HCT116 (cell line): ENCODE results near the gene C11orf54. TPM values are rescaled to one million over a fixed set of nuclear protein-coding genes. Genes with fewer than 3 reads are reported as not detected.

Experiments
- ATAC-seq: fragments of 200-7000 bp; cut with Tn5 transposase; 2 replicates; pipeline ENCODE4 v1.9.1; 2020; ENCODE audit warnings: mild to moderate bottlenecking, moderate library complexity
- BruUV-seq: library from RNA; stranded (reverse); fragments of 400-500 nt; replicated peaks from 2 replicates; lab custom pipeline; 2021; lab: Mats Ljungman, UMichigan
- CTCF ChIA-PET: fragments of 300-600 bp; sonication (Branson Sonifier 250); formaldehyde crosslinking; loops from one replicate; lab custom pipeline; 2021; ENCODE audit warnings: antibody characterized with exemption; lab: Charles Lee
- POLR2A ChIA-PET: fragments of 300-600, 350-600 bp; sonication (Branson Sonifier 250); formaldehyde crosslinking; loops from one replicate; lab custom pipeline; 2021; ENCODE audit warnings: antibody characterized with exemption; lab: Charles Lee
- RAD21 ChIA-PET, 2 experiments: fragments of 300-600 bp; sonication (Branson Sonifier 250); formaldehyde crosslinking; loops; one replicate each; lab custom pipeline; 2023; ENCODE audit warnings: low total read pairs in 2 of 2; ENCODE audit not compliant: uncharacterized antibody in 2 of 2, unreplicated experiment in 2 of 2, low non-redundant PET in 1 of 2; lab: Charles Lee
- DNase-seq: peaks from one replicate; pipeline ENCODE4 v3.0.0-alpha.2; 2010; ENCODE audit warnings: low read depth, low spot score
- H2AFZ ChIP-seq: fragments of 200-600 bp; shearing (Covaris generic), sonication (generic); 2 replicates; pipeline ENCODE4 v1.6.1; 2017; ENCODE audit warnings: low read depth, mixed run types, mixed read lengths, antibody characterized with exemption, low read length; ENCODE audit not compliant: poor library complexity, severe bottlenecking
- H3K27ac ChIP-seq: 2 replicates; pipeline ENCODE4 v1.5.1; 2012; ENCODE audit warnings: low read depth, low read length
- H3K27me3 ChIP-seq: fragments of 200-600 bp; sonication (generic); 2 replicates; pipeline ENCODE4 v1.6.1; 2016; ENCODE audit warnings: mixed run types, low read length, mixed read lengths; ENCODE audit not compliant: insufficient read depth
- H3K36me3 ChIP-seq, 2 experiments: fragments of 200-500 bp in 1 of 2; fragments of 200-600 bp in 1 of 2; sonication (Bioruptor generic) in 1 of 2; sonication (generic) in 1 of 2; 2 replicates each; pipeline versions ENCODE4 v1.5.1 to v1.6.1; 2014 to 2016; ENCODE audit warnings: low read length in 2 of 2, inconsistent platforms in 1 of 2, mixed read lengths in 1 of 2, mixed run types in 1 of 2; ENCODE audit not compliant: insufficient read depth in 2 of 2, control insufficient read depth in 1 of 2
- H3K4me1 ChIP-seq, 2 experiments: fragments of 200-600 bp in 1 of 2; sonication (generic) in 1 of 2; 2 replicates each; pipeline versions ENCODE4 v1.5.1 to v1.6.1; 2012 to 2017; ENCODE audit warnings: low read length in 2 of 2, inconsistent platforms in 1 of 2, mild to moderate bottlenecking in 1 of 2, mixed read lengths in 1 of 2, mixed run types in 1 of 2, moderate library complexity in 1 of 2; ENCODE audit not compliant: insufficient read depth in 2 of 2, control insufficient read depth in 1 of 2
- H3K4me2 ChIP-seq: fragments of 200-600 bp; sonication (generic); 2 replicates; pipeline ENCODE4 v1.6.1; 2017; ENCODE audit warnings: mixed run types, low read length, mixed read lengths
- H3K4me3 ChIP-seq, 2 experiments: fragments of 200-600 bp in 1 of 2; sonication (generic) in 1 of 2; replicated peaks in 1 of 2; 2 replicates each; pipeline ENCODE4 v1.5.1; 2011 to 2016; ENCODE audit warnings: low read length in 2 of 2, control low read depth in 1 of 2, low read depth in 1 of 2, mild to moderate bottlenecking in 1 of 2, mixed read lengths in 1 of 2, mixed run types in 1 of 2
- H3K79me2 ChIP-seq: fragments of 200-600 bp; sonication (generic); 2 replicates; pipeline ENCODE4 v1.6.1; 2017; ENCODE audit warnings: mild to moderate bottlenecking, mixed run types, low read length, moderate library complexity, mixed read lengths; ENCODE audit not compliant: insufficient read depth
- H3K9ac ChIP-seq: fragments of 200-600 bp; sonication (generic); 2 replicates; pipeline ENCODE4 v1.6.1; 2016; ENCODE audit warnings: low read length, mixed read lengths
- H3K9me2 ChIP-seq: fragments of 200-600 bp; sonication (generic), shearing (Covaris generic); 2 replicates; pipeline ENCODE4 v1.6.1; 2017; ENCODE audit warnings: mixed run types, mild to moderate bottlenecking, moderate library complexity; ENCODE audit not compliant: insufficient read depth
- H3K9me3 ChIP-seq, 2 experiments: fragments of 200-500 bp in 1 of 2; fragments of 200-600 bp in 1 of 2; sonication (Bioruptor generic) in 1 of 2; sonication (generic) in 1 of 2; 2 replicates each; pipeline ENCODE4 v1.6.1; 2014 to 2017; ENCODE audit warnings: low read length in 2 of 2, mixed read lengths in 2 of 2, inconsistent platforms in 1 of 2, low read depth in 1 of 2, mild to moderate bottlenecking in 1 of 2, mixed run types in 1 of 2, moderate library complexity in 1 of 2; ENCODE audit not compliant: control insufficient read depth in 1 of 2, insufficient read depth in 1 of 2
- H4K20me1 ChIP-seq: fragments of 200-600 bp; sonication (generic), shearing (Covaris generic); 2 replicates; pipeline ENCODE4 v1.6.1; 2017; ENCODE audit warnings: mixed run types, mild to moderate bottlenecking, moderate library complexity; ENCODE audit not compliant: insufficient read depth
- CBX3 ChIP-seq: IDR thresholded peaks from 2 replicates; pipeline ENCODE4 v1.6.1; 2012; ENCODE audit warnings: low read depth
- CTCF ChIP-seq, 3 experiments: fragments of 200-600 bp in 1 of 3; sonication (generic) in 1 of 3; IDR thresholded peaks in 2 of 3; conservative IDR thresholded peaks in 1 of 3; 2 replicates each; pipeline ENCODE4 v1.5.1; 2012 to 2017; ENCODE audit warnings: low read depth in 2 of 3, low read length in 2 of 3, antibody characterized with exemption in 1 of 3, borderline replicate concordance in 1 of 3, control low read depth in 1 of 3, mild to moderate bottlenecking in 1 of 3, mixed read lengths in 1 of 3, mixed run types in 1 of 3, moderate library complexity in 1 of 3; ENCODE audit not compliant: insufficient read depth in 1 of 3
- FOSL1 ChIP-seq: IDR thresholded peaks from 2 replicates; pipeline ENCODE4 v1.6.1; 2012; ENCODE audit warnings: low read depth
- POLR2A ChIP-seq: IDR thresholded peaks from 2 replicates; pipeline ENCODE4 v1.7.0; 2011; ENCODE audit warnings: borderline replicate concordance; ENCODE audit not compliant: insufficient read depth, insufficient read length; ENCODE audit errors: extremely low read depth
- POLR2AphosphoS5 ChIP-seq: IDR thresholded peaks from 2 replicates; pipeline ENCODE4 v1.6.1; 2011; ENCODE audit warnings: mild to moderate bottlenecking, low read depth, low read length, moderate library complexity
- RAD21 ChIP-seq: IDR thresholded peaks from 2 replicates; pipeline ENCODE4 v1.6.1; 2012; ENCODE audit warnings: low read depth, mild to moderate bottlenecking
- REST ChIP-seq: IDR thresholded peaks from 2 replicates; pipeline ENCODE4 v1.6.1; 2012; ENCODE audit warnings: low read depth
- SP1 ChIP-seq: IDR thresholded peaks from 2 replicates; pipeline ENCODE4 v1.6.1; 2012; ENCODE audit warnings: low read depth
- ZFX ChIP-seq: fragments of 450-650 bp; IDR thresholded peaks from 2 replicates; pipeline ENCODE4 v1.6.1; 2017
- intact Hi-C: fragments of 100-400 bp; cut with micrococcal nuclease; formaldehyde crosslinking; loops from 2 replicates; pipeline ENCODE4 v1.10.0; 2022
- total RNA-seq: library from RNA; stranded (reverse); gene quantifications from one replicate; pipeline ENCODE4 v1.2.1, GENCODE V29; 2021; ENCODE audit not compliant: unreplicated experiment

C11orf54 gene
- total RNA-seq, 1 experiment from 2014 or later = 26.1 TPM

GRCh38 chr11:93694557-93694956, 46.9 kb upstream of the C11orf54 start:
- Histone ChIP-seq H3K27ac (no peak overlapping the region), H3K4me3 (no peak overlapping the region), H3K9me2 (no peaks in the 10 kb centered on the region), H3K4me1 (no peaks in the 10 kb centered on the region), H3K9me3 (no peaks in the 10 kb centered on the region), H3K4me2 (no peak overlapping the region), H3K36me3 (peaks cover 51 to 55% of the 10 kb centered on the region in 2 experiments), H4K20me1 (no peaks in the 10 kb centered on the region), H3K27me3 (no peaks in the 10 kb centered on the region), H2AFZ (no peak overlapping the region), H3K9ac (no peak overlapping the region), H3K79me2 (0 out of 2 replicates have a peak, but pooled peaks cover 2% of the 10 kb centered on the region)
- ATAC-seq (no peak), DNase-seq (no peak)
- POLR2A ChIA-PET = no interaction called here
- intact Hi-C loops = no loop called here
- TF ChIP-seq RAD21 (no peak), SP1 (no peak), FOSL1 (no peak), POLR2AphosphoS5 (no peak), REST (no peak), CTCF (IDR thresholded peaks at IDR 0.05 in 2 of 3, conservative IDR thresholded peaks at IDR 0.05 in 1 of 3; ENCODE audit: borderline replicate concordance in 1 of 3, insufficient read depth in 1 of 3, low read depth in 2 of 3, low read length in 2 of 3) (no peak), CBX3 (no peak), ZFX (no peak), POLR2A (no peak)
- RAD21 ChIA-PET = no interaction called here
- BruUV-seq = no TSS peak
- CTCF ChIA-PET = no interaction called here
